Activated CD8-positive, alpha-beta memory T cell treated with anti-CD3 and anti-CD28 coated beads for 36 hours (primary cell): ENCODE results near the gene CD99. TPM values are rescaled to one million over a fixed set of nuclear protein-coding genes. Genes with fewer than 3 reads are reported as not detected.

Experiments used
- CTCF ChIA-PET: fragments of 350-600 bp; sonication (Branson Sonifier 250); formaldehyde crosslinking; loops from one replicate; lab custom pipeline; 2021; ENCODE audit warnings: antibody characterized with exemption; lab: Charles Lee
- POLR2A ChIA-PET: fragments of 350-600 bp; sonication (Branson Sonifier 250); formaldehyde crosslinking; loops from one replicate; lab custom pipeline; 2021; ENCODE audit warnings: antibody characterized with exemption; lab: Charles Lee
- total RNA-seq, 2 experiments: library from RNA; stranded (reverse); gene quantifications; one replicate each; pipeline ENCODE4 v1.2.3, GENCODE V29; 2021

CD99 gene
- total RNA-seq, 2 experiments from 2014 or later, result 223 to 228 TPM

GRCh38 chrX:2696698-2697215 lies 5.7 kb downstream of the CD99 start:
- CTCF ChIA-PET, result no interaction called here
- POLR2A ChIA-PET, result no interaction called here

- POLR2A ChIA-PET, result no interaction called here
- CTCF ChIA-PET, result no interaction called here
Observed at GRCh38 chrX:2697306-2697705, 6.2 kb downstream of the CD99 start.

- POLR2A ChIA-PET, result no interaction called here
- CTCF ChIA-PET, result no interaction called here
Observed at GRCh38 chrX:2697741-2698299, 6.7 kb downstream of the CD99 start.

- ChIA-PET POLR2A (no interaction called here), CTCF (no interaction called here)
Observed at GRCh38 chrX:2698604-2699003, 7.5 kb downstream of the CD99 start.

GRCh38 chrX:2699959-2700358 lies 8.9 kb downstream of the CD99 start:
- CTCF ChIA-PET, result no interaction called here
- POLR2A ChIA-PET, result no interaction called here

- CTCF ChIA-PET, result no interaction called here
- POLR2A ChIA-PET, result no interaction called here
Observed at GRCh38 chrX:2700405-2701320, 9.6 kb downstream of the CD99 start.

GRCh38 chrX:2701600-2701999 lies 10.5 kb downstream of the CD99 start:
- POLR2A ChIA-PET, result no interaction called here
- CTCF ChIA-PET, result no interaction called here

GRCh38 chrX:2703991-2704369 lies 12.9 kb downstream of the CD99 start:
- CTCF ChIA-PET, result no interaction called here
- POLR2A ChIA-PET, result no interaction called here

GRCh38 chrX:2705046-2705832 lies 14.1 kb downstream of the CD99 start:
- CTCF ChIA-PET, result no interaction called here

GRCh38 chrX:2707334-2707760 lies 16.3 kb downstream of the CD99 start:
- POLR2A ChIA-PET, result no interaction called here

More at GRCh38 chrX:2705046-2705832, 14.1 kb downstream of the CD99 start:
- POLR2A ChIA-PET, result no interaction called here

GRCh38 chrX:2708021-2708420 lies 16.9 kb downstream of the CD99 start:
- CTCF ChIA-PET, result no interaction called here
- POLR2A ChIA-PET, result no interaction called here

More at GRCh38 chrX:2707334-2707760, 16.3 kb downstream of the CD99 start:
- CTCF ChIA-PET, result no interaction called here

GRCh38 chrX:2708592-2709188 lies 17.6 kb downstream of the CD99 start:
- POLR2A ChIA-PET, result no interaction called here
- CTCF ChIA-PET, result no interaction called here

- ChIA-PET CTCF (no interaction called here), POLR2A (no interaction called here)
Observed at GRCh38 chrX:2709556-2709955, 18.5 kb downstream of the CD99 start.

- POLR2A ChIA-PET, result no interaction called here
- CTCF ChIA-PET, result no interaction called here
Observed at GRCh38 chrX:2710041-2710840, 19.1 kb downstream of the CD99 start.

GRCh38 chrX:2711441-2711840 lies 20.3 kb downstream of the CD99 start:
- POLR2A ChIA-PET, result no interaction called here
- CTCF ChIA-PET, result no interaction called here

GRCh38 chrX:2712428-2712827 lies 21.3 kb downstream of the CD99 start:
- POLR2A ChIA-PET, result no interaction called here
- CTCF ChIA-PET, result no interaction called here

- ChIA-PET POLR2A (no interaction called here), CTCF (no interaction called here)
Observed at GRCh38 chrX:2712890-2713840, 22.1 kb downstream of the CD99 start.

GRCh38 chrX:2714551-2714950 lies 23.5 kb downstream of the CD99 start:
- CTCF ChIA-PET, result no interaction called here
- POLR2A ChIA-PET, result no interaction called here
